Activated naive CD4-positive, alpha-beta T cell treated with anti-CD3 and anti-CD28 coated beads, Interleukin-2, amount 50 U/mL, for 72 hours (primary cell): ENCODE measurements around the gene TRAF3IP3. TPM values are rescaled to one million over a fixed set of nuclear protein-coding genes. Genes with fewer than 3 reads are reported as not detected.

Experiments used
- ATAC-seq, 2 donors: fragments of 150-1000 bp; cut with Tn5 transposase; 2 replicates each; pipeline ENCODE4 v1.10.0; 2021; ENCODE audit warnings: mild to moderate bottlenecking in 2 of 2, moderate library complexity in 2 of 2
- DNase-seq, 2 donors: peaks; one replicate each; pipeline ENCODE4 v3.0.0; 2021 to 2022; ENCODE audit warnings: low spot score in 2 of 2
- H3K27ac Mint-ChIP-seq, 2 donors: one replicate each; pipeline ENCODE4 v1.8.0; 2022; ENCODE audit warnings: mild to moderate bottlenecking in 2 of 2, mixed read lengths in 2 of 2
- H3K36me3 Mint-ChIP-seq, 2 donors: one replicate each; pipeline ENCODE4 v1.8.0; 2022; ENCODE audit warnings: mixed read lengths in 2 of 2
- H3K9me3 Mint-ChIP-seq, 2 donors: one replicate each; pipeline ENCODE4 v1.8.0; 2022; ENCODE audit warnings: mixed read lengths in 2 of 2
- total RNA-seq, 2 donors: library from RNA; stranded (reverse); gene quantifications; one replicate each; pipeline ENCODE4 v1.2.3, GENCODE V29; 2022

The TRAF3IP3 gene
- total RNA-seq, 2 donors from 2014 or later: 108 to 158 TPM

GRCh38 chr1:209820986-209821385 lies 65.1 kb downstream of the TRAF3IP3 start:
- Mint-ChIP-seq H3K27ac (no peak overlapping the region), H3K36me3 (no peaks in the 10 kb centered on the region), H3K9me3 (no peaks in the 10 kb centered on the region)
- ATAC-seq: peak in 1 of 2 donors; percentile 19
- DNase-seq: no peak

- peaks cover 0 to 4% of the 10 kb centered on the region in 2 donors for H3K36me3 Mint-ChIP-seq
- H3K27ac Mint-ChIP-seq: peak overlapping the region; percentile 17 to 46
Observed at GRCh38 chr1:209822706-209823105, 66.9 kb downstream of the TRAF3IP3 start.

DNA sequence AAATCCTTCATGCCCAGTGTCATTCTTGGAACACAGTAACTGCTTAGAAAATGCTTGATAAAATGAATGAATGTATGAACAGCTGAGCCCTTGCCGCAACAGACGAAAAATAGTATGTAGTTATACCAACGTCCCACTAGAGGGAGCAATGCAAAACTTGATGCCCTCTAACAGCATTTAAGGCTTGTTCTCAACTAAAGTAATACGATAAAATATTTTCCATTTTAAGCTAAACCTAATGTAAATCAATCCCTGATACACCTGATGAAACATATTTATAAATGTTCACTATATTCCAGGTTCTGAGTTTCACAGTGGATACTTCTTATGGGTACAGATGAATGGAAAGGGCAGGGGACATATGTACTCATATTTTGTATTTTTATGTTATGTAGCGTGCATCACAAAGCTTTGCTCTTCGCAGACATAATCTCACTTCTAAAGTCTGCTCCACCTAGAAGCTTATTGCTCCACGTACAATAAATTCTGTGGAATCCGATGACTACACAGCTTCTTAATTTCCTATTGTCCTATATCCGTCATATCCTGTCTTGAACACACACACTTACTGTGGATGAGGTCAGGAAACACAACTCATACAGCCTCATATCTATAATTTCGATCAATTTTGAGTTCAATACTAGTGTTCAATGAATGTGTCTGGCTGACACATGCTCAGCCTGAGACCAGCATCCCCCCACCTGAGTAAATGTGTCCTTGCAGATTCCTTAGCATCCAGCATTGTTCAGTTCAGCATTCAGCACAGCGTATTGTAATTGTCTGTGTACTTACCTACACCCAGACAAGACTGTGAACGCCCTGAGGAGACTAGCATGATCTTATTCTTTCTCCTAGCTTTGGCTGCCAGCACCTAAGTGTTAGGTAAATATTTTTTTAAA lies 67.5 kb downstream of the TRAF3IP3 start:
- peak overlapping the region; percentile 17 to 46 for H3K27ac Mint-ChIP-seq

More at GRCh38 chr1:209822706-209823105, 66.9 kb downstream of the TRAF3IP3 start:
- ATAC-seq: no peak
- no peaks in the 10 kb centered on the region for H3K9me3 Mint-ChIP-seq
- no peak for DNase-seq

GRCh38 chr1:209825591-209826434 lies 70.0 kb downstream of the TRAF3IP3 start:
- Mint-ChIP-seq H3K27ac (peak overlapping the region in 1 of 2 donors; percentile 93), H3K9me3 (no peaks in the 10 kb centered on the region), H3K36me3 (peaks cover 8 to 21% of the 10 kb centered on the region in 2 donors)
- no peak for ATAC-seq
- DNase-seq: no peak

More for the DNA sequence above, 67.5 kb downstream of the TRAF3IP3 start:
- Mint-ChIP-seq H3K36me3 (peaks cover 0 to 9% of the 10 kb centered on the region in 2 donors), H3K9me3 (no peaks in the 10 kb centered on the region)
- ATAC-seq (peak; percentile 21 to 33), DNase-seq (no peak)

GRCh38 chr1:209827384-209828262 lies 71.8 kb downstream of the TRAF3IP3 start, which contains the start of gene UTP25:
Gene UTP25 (plus strand): TSS chr1:209827972. CDS start chr1:209828064, 92 bp downstream.
- Mint-ChIP-seq H3K36me3 (peaks cover 12 to 30% of the 10 kb centered on the region in 2 donors), H3K9me3 (no peaks in the 10 kb centered on the region), H3K27ac (peak within 1 kb of the TSS; percentile 93 to 96)
- ATAC-seq (peak; percentile 88 to 92), DNase-seq (peak; percentile 89 to 94)

DNA sequence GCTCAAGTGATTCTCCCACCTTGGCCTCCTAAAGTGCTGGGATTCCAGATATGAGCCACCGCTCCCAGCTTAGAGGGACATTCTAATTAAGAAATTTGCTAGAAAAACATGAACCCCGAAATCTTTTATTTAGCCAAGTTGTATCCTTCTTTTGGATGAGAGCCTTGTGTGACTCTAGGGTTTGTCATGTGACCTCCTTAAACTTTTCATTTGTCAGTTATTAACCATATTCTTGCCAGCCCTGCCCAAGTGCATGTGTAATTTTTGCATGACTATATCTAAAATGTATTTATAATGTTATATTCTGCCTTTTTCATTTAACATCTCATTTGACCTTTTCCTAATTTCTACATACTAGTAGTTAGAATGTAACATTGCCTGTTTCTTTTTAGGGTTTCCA lies 73.9 kb downstream of the TRAF3IP3 start:
- no peaks in the 10 kb centered on the region for H3K9me3 Mint-ChIP-seq
- DNase-seq (no peak), ATAC-seq (no peak)
- peak overlapping the region; percentile 93 to 96 for H3K27ac Mint-ChIP-seq
- H3K36me3 Mint-ChIP-seq: peaks cover 32 to 51% of the 10 kb centered on the region in 2 donors

GRCh38 chr1:209830722-209831121 lies 74.9 kb downstream of the TRAF3IP3 start:
- Mint-ChIP-seq H3K9me3 (no peaks in the 10 kb centered on the region), H3K27ac (peak overlapping the region in 1 of 2 donors; percentile 93), H3K36me3 (peaks cover 32 to 56% of the 10 kb centered on the region in 2 donors)
- DNase-seq (no peak), ATAC-seq (no peak)

- Mint-ChIP-seq H3K9me3 (no peaks in the 10 kb centered on the region), H3K36me3 (peaks cover 34 to 64% of the 10 kb centered on the region in 2 donors)
- ATAC-seq: no peak
Observed at GRCh38 chr1:209831615-209832014, 75.8 kb downstream of the TRAF3IP3 start.

More at GRCh38 chr1:209831615-209832014, 75.8 kb downstream of the TRAF3IP3 start:
- H3K27ac Mint-ChIP-seq: no peak overlapping the region
- no peak for DNase-seq

Other genes starting within 250 kb of the TRAF3IP3 start
- gene CAMK1G, start 172.3 kb upstream of the TRAF3IP3 start, total RNA-seq: not detected
- 10 to 100 TPM in 1 of 2 donors, 1 to 10 TPM in 1; 1.6 to 11.7 TPM for gene LAMB3, start 103.6 kb upstream of the TRAF3IP3 start, total RNA-seq
- gene G0S2, start 80.6 kb upstream of the TRAF3IP3 start, total RNA-seq: 10 to 100 TPM in 1 of 2 donors, 1 to 10 TPM in 1; 1.4 to 40.7 TPM
- 1 to 10 TPM in 1 of 2 donors, under 1 TPM in 1; 0.75 to 5.2 TPM for gene HSD11B1, start 51.2 kb upstream of the TRAF3IP3 start, total RNA-seq
- 1 to 10 TPM; 3.5 to 4.9 TPM for gene C1orf74, start 28.5 kb downstream of the TRAF3IP3 start, total RNA-seq
- 1 to 10 TPM; 1.0 to 1.8 TPM for gene IRF6, start 50.1 kb downstream of the TRAF3IP3 start, total RNA-seq
- gene UTP25, start 71.9 kb downstream of the TRAF3IP3 start, total RNA-seq: 10 to 100 TPM; 11.3 to 11.4 TPM
- gene SYT14, start 182.2 kb downstream of the TRAF3IP3 start, total RNA-seq: not detected